ACC112 (cell line): Measurements from ENCODE around the gene TH.

Source experiments
- H2AFZ ChIP-seq: fragments of 200-600 bp; sonication (generic); one replicate; pipeline ENCODE4 v1.6.0; 2017; ENCODE audit warnings: antibody characterized with exemption, low read length; ENCODE audit not compliant: unreplicated experiment
- H3K27ac ChIP-seq: fragments of 200-600 bp; sonication (generic); 2 replicates; pipeline ENCODE4 v1.5.1; 2014; ENCODE audit warnings: low read depth, mild to moderate bottlenecking, antibody characterized with exemption, low read length, moderate library complexity
- H3K27me3 ChIP-seq: fragments of 200-600 bp; sonication (generic); 2 replicates; pipeline ENCODE4 v1.6.1; 2014; ENCODE audit warnings: mild to moderate bottlenecking, antibody characterized with exemption, low read length, moderate library complexity, mixed read lengths; ENCODE audit not compliant: insufficient read depth
- H3K36me3 ChIP-seq: fragments of 200-600 bp; sonication (generic); 2 replicates; pipeline ENCODE4 v1.6.1; 2016; ENCODE audit warnings: mild to moderate bottlenecking, antibody characterized with exemption, low read length, moderate library complexity, mixed read lengths; ENCODE audit not compliant: insufficient read depth
- H3K4me1 ChIP-seq: fragments of 200-600 bp; sonication (generic); one replicate; pipeline ENCODE4 v1.6.1; 2016; ENCODE audit warnings: low read length, mixed read lengths; ENCODE audit not compliant: insufficient read depth, unreplicated experiment, control insufficient read depth
- H3K4me3 ChIP-seq: fragments of 200-600 bp; sonication (generic); 2 replicates; pipeline ENCODE4 v1.5.1; 2014; ENCODE audit warnings: mild to moderate bottlenecking, low read depth, low read length
- H3K79me2 ChIP-seq: fragments of 200-600 bp; sonication (generic); one replicate; pipeline ENCODE4 v1.6.0; 2016; ENCODE audit warnings: low read length; ENCODE audit not compliant: control insufficient read depth, unreplicated experiment, insufficient read depth

TH gene

GRCh38 chr11:2193099-2193887, 21.7 kb upstream of the TH start:
- Histone ChIP-seq H3K27me3 (peaks cover 32% of the 10 kb centered on the region), H3K36me3 (no peaks in the 10 kb centered on the region), H3K4me3 (no peak overlapping the region), H3K27ac (no peak overlapping the region), H2AFZ (no peak overlapping the region), H3K79me2 (no peaks in the 10 kb centered on the region), H3K4me1 (no peaks in the 10 kb centered on the region)

GRCh38 chr11:2192435-2192834, 20.8 kb upstream of the TH start:
- Histone ChIP-seq H3K27me3 (peaks cover 32% of the 10 kb centered on the region), H3K27ac (no peak overlapping the region), H3K79me2 (no peaks in the 10 kb centered on the region), H3K36me3 (no peaks in the 10 kb centered on the region), H3K4me3 (no peak overlapping the region), H2AFZ (no peak overlapping the region), H3K4me1 (no peaks in the 10 kb centered on the region)

GRCh38 chr11:2191883-2192282, 20.3 kb upstream of the TH start:
- H3K4me3 ChIP-seq: no peak overlapping the region
- H3K79me2 ChIP-seq: no peaks in the 10 kb centered on the region
- no peak overlapping the region for H2AFZ ChIP-seq
- H3K27me3 ChIP-seq: peaks cover 30% of the 10 kb centered on the region
- H3K27ac ChIP-seq: no peak overlapping the region
- no peaks in the 10 kb centered on the region for H3K4me1 ChIP-seq
- no peaks in the 10 kb centered on the region for H3K36me3 ChIP-seq

- no peak overlapping the region for H3K27ac ChIP-seq
- peaks cover 25% of the 10 kb centered on the region for H3K27me3 ChIP-seq
- H3K79me2 ChIP-seq: no peaks in the 10 kb centered on the region
- H3K36me3 ChIP-seq: no peaks in the 10 kb centered on the region
- no peak overlapping the region for H3K4me3 ChIP-seq
- H3K4me1 ChIP-seq: no peaks in the 10 kb centered on the region
- H2AFZ ChIP-seq: no peak overlapping the region
Measured at GRCh38 chr11:2190657-2191471, 19.2 kb upstream of the TH start.

- H3K27me3 ChIP-seq: peaks cover 28% of the 10 kb centered on the region
- no peaks in the 10 kb centered on the region for H3K79me2 ChIP-seq
- H3K4me1 ChIP-seq: no peaks in the 10 kb centered on the region
- no peak overlapping the region for H3K4me3 ChIP-seq
- no peak overlapping the region for H3K27ac ChIP-seq
- no peak overlapping the region for H2AFZ ChIP-seq
- H3K36me3 ChIP-seq: no peaks in the 10 kb centered on the region
Measured at GRCh38 chr11:2189938-2190656, 18.5 kb upstream of the TH start.

GRCh38 chr11:2188745-2189144, 17.1 kb upstream of the TH start:
- H3K27ac ChIP-seq: no peak overlapping the region
- no peaks in the 10 kb centered on the region for H3K4me1 ChIP-seq
- H2AFZ ChIP-seq: no peak overlapping the region
- H3K4me3 ChIP-seq: no peak overlapping the region
- no peaks in the 10 kb centered on the region for H3K36me3 ChIP-seq
- peaks cover 39% of the 10 kb centered on the region for H3K27me3 ChIP-seq
- no peaks in the 10 kb centered on the region for H3K79me2 ChIP-seq

GRCh38 chr11:2187280-2187707, 15.7 kb upstream of the TH start:
- Histone ChIP-seq H3K4me3 (no peak overlapping the region), H2AFZ (no peak overlapping the region), H3K4me1 (no peaks in the 10 kb centered on the region), H3K27ac (no peak overlapping the region), H3K27me3 (peaks cover 39% of the 10 kb centered on the region), H3K79me2 (no peaks in the 10 kb centered on the region), H3K36me3 (no peaks in the 10 kb centered on the region)

- no peaks in the 10 kb centered on the region for H3K79me2 ChIP-seq
- no peaks in the 10 kb centered on the region for H3K36me3 ChIP-seq
- H3K27me3 ChIP-seq: peaks cover 37% of the 10 kb centered on the region
- no peak overlapping the region for H2AFZ ChIP-seq
- H3K4me1 ChIP-seq: no peaks in the 10 kb centered on the region
- no peak overlapping the region for H3K27ac ChIP-seq
- no peak overlapping the region for H3K4me3 ChIP-seq
Measured at GRCh38 chr11:2186669-2187279, 15.2 kb upstream of the TH start.

- H3K27ac ChIP-seq: no peak overlapping the region
- H2AFZ ChIP-seq: no peak overlapping the region
- H3K36me3 ChIP-seq: no peaks in the 10 kb centered on the region
- peaks cover 7% of the 10 kb centered on the region for H3K4me1 ChIP-seq
- no peaks in the 10 kb centered on the region for H3K79me2 ChIP-seq
- no peak overlapping the region for H3K4me3 ChIP-seq
- peaks cover 25% of the 10 kb centered on the region for H3K27me3 ChIP-seq
Measured at GRCh38 chr11:2185324-2186085, 13.9 kb upstream of the TH start.
